HG03039 (cell line): ENCODE data around the gene IL1RAPL2.
"Not testable (repeated sequence)": the region's sequence is repeated elsewhere in the genome, so short reads cannot be mapped to it uniquely, and the experiment has no call there.

Experiments
- ATAC-seq: cut with Tn5 transposase; IDR thresholded peaks from one replicate; pipeline ENCODE4 v1.9.1; 2021; ENCODE audit warnings: mild to moderate bottlenecking, moderate library complexity; ENCODE audit not compliant: unreplicated experiment

Gene IL1RAPL2

GRCh38 chrX:104565791-104566680, at the start of gene IL1RAPL2:
Gene IL1RAPL2 (plus strand): TSS chrX:104566199.
- ATAC-seq = no peak

GRCh38 chrX:104522386-104522785, 43.6 kb upstream of the IL1RAPL2 start:
- no peak for ATAC-seq

- no peak for ATAC-seq
These were observed 42.1 kb upstream of the IL1RAPL2 start for GRCh38 chrX:104523858-104524257.

- ATAC-seq = no peak
These were observed 26.9 kb upstream of the IL1RAPL2 start for GRCh38 chrX:104539081-104539480.

GRCh38 chrX:104542447-104542846, 23.6 kb upstream of the IL1RAPL2 start:
- ATAC-seq = not testable (repeated sequence)

GRCh38 chrX:104564335-104564734, 1.7 kb upstream of the IL1RAPL2 start:
- ATAC-seq = no peak

GRCh38 chrX:104564921-104565703, 887 bp upstream of the IL1RAPL2 start:
- no peak for ATAC-seq

GRCh38 chrX:104566681-104567501, 892 bp downstream of the IL1RAPL2 start:
- ATAC-seq = no peak

- ATAC-seq = no peak
These were observed 1.5 kb downstream of the IL1RAPL2 start for GRCh38 chrX:104567506-104567905.

GRCh38 chrX:104568304-104568915, 2.4 kb downstream of the IL1RAPL2 start:
- no peak for ATAC-seq

GRCh38 chrX:104618106-104618895, 52.3 kb downstream of the IL1RAPL2 start:
- ATAC-seq = no peak

GRCh38 chrX:104621781-104622180, 55.8 kb downstream of the IL1RAPL2 start:
- ATAC-seq = no peak

GRCh38 chrX:104641176-104641575, 75.2 kb downstream of the IL1RAPL2 start:
- no peak for ATAC-seq

GRCh38 chrX:104647084-104647483, 81.1 kb downstream of the IL1RAPL2 start:
- ATAC-seq = no peak

- no peak for ATAC-seq
These were observed 93.2 kb downstream of the IL1RAPL2 start for GRCh38 chrX:104659005-104659744.

- ATAC-seq = no peak
These were observed 94.1 kb downstream of the IL1RAPL2 start for GRCh38 chrX:104660092-104660491.

- ATAC-seq = no peak
These were observed 96.7 kb downstream of the IL1RAPL2 start for GRCh38 chrX:104662694-104663093.

GRCh38 chrX:104665691-104666090, 99.7 kb downstream of the IL1RAPL2 start:
- no peak for ATAC-seq

- ATAC-seq = no peak
These were observed 102.6 kb downstream of the IL1RAPL2 start for GRCh38 chrX:104668550-104668949.
